ENCODE data around the gene SH3RF1.

The SH3RF1 gene

DNA sequence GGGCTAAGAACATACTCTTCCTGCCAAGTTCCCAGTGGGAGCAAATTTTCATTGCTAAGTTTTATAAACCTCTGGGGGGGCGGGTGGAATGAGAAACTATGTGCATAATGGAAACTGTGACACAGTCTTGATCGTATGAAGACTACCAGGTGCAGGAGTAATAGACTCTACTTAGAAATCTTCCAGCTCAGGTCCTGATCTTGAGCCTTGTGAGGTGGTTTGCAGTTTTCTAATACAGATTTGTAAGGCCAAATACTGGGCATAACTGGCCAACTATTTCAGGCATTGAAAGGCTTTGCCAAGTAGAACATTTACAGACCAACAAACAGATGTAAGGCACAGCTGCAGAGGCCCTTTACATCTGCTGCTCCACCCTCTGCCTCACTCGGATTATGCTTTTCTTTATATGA is 171.0 kb downstream of the SH3RF1 start:
- DNase-seq = no peak

- no peak for DNase-seq
Measured at GRCh38 chr4:169098969-169099690, 171.6 kb downstream of the SH3RF1 start.

- peak; percentile 73 to 84 (median 82) for DNase-seq
Measured at GRCh38 chr4:169098532-169098931, 172.2 kb downstream of the SH3RF1 start.

GRCh38 chr4:169098054-169098497 is 172.7 kb downstream of the SH3RF1 start:
- no peak for DNase-seq

DNA sequence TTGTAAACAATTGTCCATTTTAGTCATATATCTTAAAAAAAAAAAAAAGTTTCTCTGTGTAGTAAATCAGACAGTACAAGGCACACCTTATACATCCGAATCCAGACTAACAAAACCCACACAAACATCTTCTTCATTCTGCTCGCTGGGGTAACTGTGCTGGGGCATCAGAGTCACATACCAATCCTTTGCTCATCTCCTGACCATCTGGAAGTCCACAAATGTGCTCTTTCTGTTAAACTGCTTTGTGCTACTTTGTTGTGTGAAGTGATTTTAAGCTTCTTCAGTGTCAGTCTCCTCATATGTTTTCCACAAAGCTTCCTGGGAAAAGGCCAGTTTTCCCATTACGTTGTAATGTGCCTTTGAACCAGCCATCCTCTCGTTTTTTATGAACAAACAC is 174.5 kb downstream of the SH3RF1 start:
- DNase-seq = no peak

GRCh38 chr4:169094656-169095231 is 176.0 kb downstream of the SH3RF1 start:
- no peak for DNase-seq

DNA sequence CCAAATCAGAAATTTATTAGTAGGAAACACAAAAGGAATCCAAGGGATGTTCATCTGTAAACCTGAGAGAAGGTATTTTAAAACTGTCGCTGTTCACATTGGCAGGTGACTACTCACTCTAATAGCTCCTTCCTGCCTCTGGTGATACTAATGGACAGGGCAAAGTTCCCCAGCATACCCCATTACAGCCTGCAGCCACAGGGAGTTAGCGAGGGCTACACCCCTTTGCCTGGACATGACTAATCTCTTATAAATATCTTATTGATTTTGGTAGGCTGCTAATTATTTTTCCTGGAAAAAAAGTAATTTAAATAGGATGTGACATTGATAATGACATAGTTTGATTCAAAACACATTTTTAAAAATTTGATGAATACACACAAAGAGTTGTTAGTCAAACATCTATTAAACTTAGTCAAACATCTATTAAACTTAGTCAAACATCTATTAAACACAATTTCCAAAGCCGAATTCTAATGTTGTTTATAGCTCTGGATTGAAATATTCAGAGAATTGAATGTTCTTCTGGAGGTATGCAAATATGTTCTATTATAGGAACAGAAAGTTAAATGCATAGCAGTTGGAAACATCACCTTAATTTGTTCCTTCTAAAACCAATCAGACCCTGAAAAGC is 177.8 kb downstream of the SH3RF1 start:
- no peak for DNase-seq

GRCh38 chr4:169090484-169091215 is 180.1 kb downstream of the SH3RF1 start:
- no peak for DNase-seq

- no peak for DNase-seq
Measured at GRCh38 chr4:169089004-169089403, 181.8 kb downstream of the SH3RF1 start.

GRCh38 chr4:169084954-169085353 is 185.8 kb downstream of the SH3RF1 start:
- no peak for DNase-seq

- peak; percentile 36 to 56 (median 41) for DNase-seq
Measured at GRCh38 chr4:169080981-169081380, 189.8 kb downstream of the SH3RF1 start.

- DNase-seq = peak; percentile 67 to 83 (median 80)
Measured at GRCh38 chr4:169079942-169080827, 190.6 kb downstream of the SH3RF1 start.

GRCh38 chr4:169074117-169074516 is 196.6 kb downstream of the SH3RF1 start:
- DNase-seq = no peak

GRCh38 chr4:169071747-169072146 is 199.0 kb downstream of the SH3RF1 start:
- no peak for DNase-seq

DNA sequence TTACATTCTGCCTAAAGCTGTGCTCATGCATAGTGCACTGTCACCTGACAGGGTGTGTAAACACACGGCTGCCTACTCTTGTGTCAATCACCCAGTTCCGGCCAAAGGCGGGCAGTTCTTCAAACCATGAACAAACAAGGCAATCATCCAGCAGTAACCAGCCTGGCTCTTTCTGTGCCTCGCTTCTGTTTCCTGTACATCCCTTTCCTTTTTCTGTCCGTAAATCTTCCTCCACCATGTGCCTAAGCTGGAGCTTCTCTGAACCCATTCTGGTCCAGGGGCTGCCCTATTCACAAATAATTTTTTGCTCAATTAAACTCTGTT is 199.9 kb downstream of the SH3RF1 start:
- DNase-seq = no peak

DNA sequence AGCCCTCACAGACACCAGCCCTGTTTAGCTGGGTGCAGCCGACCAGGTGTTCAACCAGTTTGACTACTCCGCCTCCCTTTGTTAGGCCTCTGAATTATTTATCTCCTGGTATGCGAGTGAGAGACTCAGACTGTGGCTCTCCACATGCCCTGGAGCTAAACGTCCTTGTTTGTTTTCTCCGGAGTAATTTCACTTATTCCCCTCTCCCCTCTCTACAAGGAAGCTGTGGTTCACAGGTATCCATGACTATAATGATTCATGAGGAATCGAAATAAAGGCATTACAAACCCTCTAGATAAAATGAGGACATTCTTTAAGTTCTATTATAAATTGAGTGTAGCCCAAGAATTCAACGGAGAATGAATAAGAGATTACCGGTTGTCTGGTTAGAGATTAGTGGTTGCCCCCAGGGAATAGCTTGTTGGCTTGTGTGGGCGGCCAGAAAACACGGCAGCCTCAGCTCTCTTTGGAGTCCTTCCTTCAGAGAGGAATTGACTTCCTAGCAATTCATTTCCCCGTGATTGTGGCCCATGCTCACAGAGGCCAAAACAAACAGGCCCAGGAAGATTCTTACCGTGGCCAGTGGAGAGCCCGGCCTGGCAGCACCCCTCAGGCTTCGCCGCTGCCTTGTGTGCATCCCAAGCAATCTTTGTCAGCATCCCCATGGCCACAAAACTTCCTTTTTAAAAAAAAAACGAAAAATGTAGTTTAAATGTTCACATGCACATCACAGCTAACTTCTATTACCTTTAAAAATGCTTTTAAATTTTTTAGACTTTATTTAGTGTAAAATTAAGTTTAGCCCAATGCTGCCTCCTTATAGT is 200.5 kb downstream of the SH3RF1 start:
- DNase-seq = no peak

- peak; percentile 9 to 40 (median 18) for DNase-seq
Measured at GRCh38 chr4:169068423-169068822, 202.3 kb downstream of the SH3RF1 start.

DNA sequence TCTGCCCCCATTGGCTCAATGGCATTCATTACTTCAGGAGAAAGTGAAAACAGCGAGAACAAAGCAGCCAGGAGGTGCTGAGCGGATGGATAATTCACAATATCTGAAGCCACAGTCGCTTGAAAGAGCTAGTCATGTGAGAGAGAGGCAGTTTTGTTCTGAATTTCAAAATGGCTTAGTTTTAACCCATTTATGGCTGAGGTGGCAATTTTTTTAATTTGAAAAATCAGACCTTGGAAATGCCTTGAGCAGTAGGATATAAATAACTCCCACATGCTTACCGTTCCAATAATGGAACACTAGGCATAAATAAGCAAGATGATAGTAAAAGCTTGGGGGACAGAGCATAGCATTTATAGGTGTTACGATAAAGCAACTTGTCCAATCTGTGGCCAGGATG is 203.8 kb downstream of the SH3RF1 start:
- DNase-seq = no peak

- no peak for DNase-seq
Measured at GRCh38 chr4:169064296-169064695, 206.5 kb downstream of the SH3RF1 start.

- no peak for DNase-seq
Measured at GRCh38 chr4:169063441-169063840, 207.3 kb downstream of the SH3RF1 start.

DNA sequence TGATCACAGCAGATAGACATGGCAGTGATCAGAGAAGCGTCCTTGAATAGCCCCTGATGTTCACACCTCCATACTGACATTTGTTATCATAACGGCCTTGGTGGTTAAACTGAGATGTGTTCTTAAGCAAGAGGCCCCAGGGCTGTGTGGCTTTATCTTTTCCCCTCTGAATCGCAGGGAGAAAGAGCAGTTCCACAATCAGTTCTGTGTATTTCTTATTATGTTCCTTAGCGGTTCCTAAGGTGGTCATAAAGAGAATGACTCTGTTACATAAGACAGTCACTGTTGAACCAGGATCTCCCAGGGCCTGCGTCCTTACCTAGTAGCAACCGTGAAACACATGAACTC is 207.9 kb downstream of the SH3RF1 start:
- no peak for DNase-seq

GRCh38 chr4:169061386-169061785 is 209.4 kb downstream of the SH3RF1 start:
- DNase-seq = no peak

All from suppressor macrophage treated with lipopolysaccharide for 1 hour (primary cell).